ENCODE measurements around the gene COQ2. TPM values are rescaled to one million over a fixed set of nuclear protein-coding genes. Genes with fewer than 3 reads are reported as not detected.

The COQ2 gene
- total and polyA plus RNA-seq, 2 of the 13 experiments (the other 11 are each of a cell fraction or from before 2014, with no cell fraction given), result 10.1 to 17.3 TPM

DNA sequence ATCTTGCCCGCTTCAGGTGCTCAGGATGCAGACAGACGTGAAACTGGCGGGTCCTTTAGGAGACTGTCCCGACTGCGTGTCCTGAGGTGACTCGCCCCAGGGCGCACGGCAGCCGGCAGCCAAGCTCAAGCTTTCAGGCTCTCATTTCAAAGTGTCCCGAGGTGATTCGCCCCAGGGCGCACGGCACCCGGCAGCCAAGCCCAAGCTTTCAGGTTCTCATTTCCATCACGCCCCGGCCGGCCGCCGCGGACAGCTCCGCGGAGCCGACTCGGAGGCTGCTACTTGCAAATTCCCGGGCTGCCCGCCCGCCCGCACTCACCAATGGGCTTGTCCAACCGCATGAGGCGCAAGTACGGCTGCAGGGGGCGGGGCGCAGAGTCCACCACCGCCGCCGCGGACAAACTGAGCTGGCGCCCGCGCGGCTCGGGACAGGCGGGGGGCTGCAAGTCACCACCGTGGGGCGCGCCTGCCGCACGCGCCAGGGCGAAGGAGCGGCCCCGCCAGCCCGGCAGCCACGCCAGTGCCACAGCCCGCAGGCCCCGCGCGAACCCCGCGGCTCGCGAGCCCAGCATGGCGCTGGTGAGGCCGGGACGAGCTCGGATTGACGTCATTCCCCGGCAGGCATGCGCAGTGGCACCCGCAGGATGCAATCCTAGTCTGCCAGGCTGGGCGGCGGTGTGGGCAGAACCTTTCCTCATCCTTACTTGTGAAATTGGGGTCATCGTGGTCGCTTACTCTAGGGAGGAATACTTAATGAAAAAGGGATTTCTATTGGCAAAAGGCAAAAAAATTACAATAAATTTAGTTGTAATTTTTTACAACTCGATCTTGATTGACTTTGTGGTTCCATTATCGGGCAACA is at the start of gene COQ2 (continued):
- TF ChIP-seq, protein P1, sequence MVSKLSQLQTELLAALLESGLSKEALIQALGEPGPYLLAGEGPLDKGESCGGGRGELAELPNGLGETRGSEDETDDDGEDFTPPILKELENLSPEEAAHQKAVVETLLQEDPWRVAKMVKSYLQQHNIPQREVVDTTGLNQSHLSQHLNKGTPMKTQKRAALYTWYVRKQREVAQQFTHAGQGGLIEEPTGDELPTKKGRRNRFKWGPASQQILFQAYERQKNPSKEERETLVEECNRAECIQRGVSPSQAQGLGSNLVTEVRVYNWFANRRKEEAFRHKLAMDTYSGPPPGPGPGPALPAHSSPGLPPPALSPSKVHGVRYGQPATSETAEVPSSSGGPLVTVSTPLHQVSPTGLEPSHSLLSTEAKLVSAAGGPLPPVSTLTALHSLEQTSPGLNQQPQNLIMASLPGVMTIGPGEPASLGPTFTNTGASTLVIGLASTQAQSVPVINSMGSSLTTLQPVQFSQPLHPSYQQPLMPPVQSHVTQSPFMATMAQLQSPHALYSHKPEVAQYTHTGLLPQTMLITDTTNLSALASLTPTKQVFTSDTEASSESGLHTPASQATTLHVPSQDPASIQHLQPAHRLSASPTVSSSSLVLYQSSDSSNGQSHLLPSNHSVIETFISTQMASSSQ (IDR thresholded peaks at IDR 0.05; ENCODE audit: low read depth), result no peak
- TF ChIP-seq, protein P1 (CRISPR knock-in tag; IDR thresholded peaks at IDR 0.05; ENCODE audit: borderline replicate concordance), result 0 out of 2 replicates have a peak, but pooled peaks have one; percentile 36
- no peak for TF ChIP-seq SRSF9 (IDR thresholded peaks at IDR 0.05; ENCODE audit: borderline replicate concordance, insufficient read depth, low read depth, low read length, poor library complexity, severe bottlenecking)
- TF ChIP-seq CC2D1A (CRISPR knock-in tag; IDR thresholded peaks at IDR 0.05), result no peak
- no peak for TF ChIP-seq FOXC1 (CRISPR knock-in tag; IDR thresholded peaks at IDR 0.05; ENCODE audit: borderline replicate concordance)
- no peak for TF ChIP-seq RORA (CRISPR knock-in tag; IDR thresholded peaks at IDR 0.05)
- TF ChIP-seq SSRP1 (CRISPR knock-in tag; IDR thresholded peaks at IDR 0.05), result no peak
- TF ChIP-seq, protein P2, sequence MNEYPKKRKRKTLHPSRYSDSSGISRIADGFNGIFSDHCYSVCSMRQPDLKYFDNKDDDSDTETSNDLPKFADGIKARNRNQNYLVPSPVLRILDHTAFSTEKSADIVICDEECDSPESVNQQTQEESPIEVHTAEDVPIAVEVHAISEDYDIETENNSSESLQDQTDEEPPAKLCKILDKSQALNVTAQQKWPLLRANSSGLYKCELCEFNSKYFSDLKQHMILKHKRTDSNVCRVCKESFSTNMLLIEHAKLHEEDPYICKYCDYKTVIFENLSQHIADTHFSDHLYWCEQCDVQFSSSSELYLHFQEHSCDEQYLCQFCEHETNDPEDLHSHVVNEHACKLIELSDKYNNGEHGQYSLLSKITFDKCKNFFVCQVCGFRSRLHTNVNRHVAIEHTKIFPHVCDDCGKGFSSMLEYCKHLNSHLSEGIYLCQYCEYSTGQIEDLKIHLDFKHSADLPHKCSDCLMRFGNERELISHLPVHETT (CRISPR knock-in tag; conservative IDR thresholded peaks at IDR 0.05), result 0 out of 2 replicates have a peak, but pooled peaks have one; percentile 43
- TF ChIP-seq, protein P3, sequence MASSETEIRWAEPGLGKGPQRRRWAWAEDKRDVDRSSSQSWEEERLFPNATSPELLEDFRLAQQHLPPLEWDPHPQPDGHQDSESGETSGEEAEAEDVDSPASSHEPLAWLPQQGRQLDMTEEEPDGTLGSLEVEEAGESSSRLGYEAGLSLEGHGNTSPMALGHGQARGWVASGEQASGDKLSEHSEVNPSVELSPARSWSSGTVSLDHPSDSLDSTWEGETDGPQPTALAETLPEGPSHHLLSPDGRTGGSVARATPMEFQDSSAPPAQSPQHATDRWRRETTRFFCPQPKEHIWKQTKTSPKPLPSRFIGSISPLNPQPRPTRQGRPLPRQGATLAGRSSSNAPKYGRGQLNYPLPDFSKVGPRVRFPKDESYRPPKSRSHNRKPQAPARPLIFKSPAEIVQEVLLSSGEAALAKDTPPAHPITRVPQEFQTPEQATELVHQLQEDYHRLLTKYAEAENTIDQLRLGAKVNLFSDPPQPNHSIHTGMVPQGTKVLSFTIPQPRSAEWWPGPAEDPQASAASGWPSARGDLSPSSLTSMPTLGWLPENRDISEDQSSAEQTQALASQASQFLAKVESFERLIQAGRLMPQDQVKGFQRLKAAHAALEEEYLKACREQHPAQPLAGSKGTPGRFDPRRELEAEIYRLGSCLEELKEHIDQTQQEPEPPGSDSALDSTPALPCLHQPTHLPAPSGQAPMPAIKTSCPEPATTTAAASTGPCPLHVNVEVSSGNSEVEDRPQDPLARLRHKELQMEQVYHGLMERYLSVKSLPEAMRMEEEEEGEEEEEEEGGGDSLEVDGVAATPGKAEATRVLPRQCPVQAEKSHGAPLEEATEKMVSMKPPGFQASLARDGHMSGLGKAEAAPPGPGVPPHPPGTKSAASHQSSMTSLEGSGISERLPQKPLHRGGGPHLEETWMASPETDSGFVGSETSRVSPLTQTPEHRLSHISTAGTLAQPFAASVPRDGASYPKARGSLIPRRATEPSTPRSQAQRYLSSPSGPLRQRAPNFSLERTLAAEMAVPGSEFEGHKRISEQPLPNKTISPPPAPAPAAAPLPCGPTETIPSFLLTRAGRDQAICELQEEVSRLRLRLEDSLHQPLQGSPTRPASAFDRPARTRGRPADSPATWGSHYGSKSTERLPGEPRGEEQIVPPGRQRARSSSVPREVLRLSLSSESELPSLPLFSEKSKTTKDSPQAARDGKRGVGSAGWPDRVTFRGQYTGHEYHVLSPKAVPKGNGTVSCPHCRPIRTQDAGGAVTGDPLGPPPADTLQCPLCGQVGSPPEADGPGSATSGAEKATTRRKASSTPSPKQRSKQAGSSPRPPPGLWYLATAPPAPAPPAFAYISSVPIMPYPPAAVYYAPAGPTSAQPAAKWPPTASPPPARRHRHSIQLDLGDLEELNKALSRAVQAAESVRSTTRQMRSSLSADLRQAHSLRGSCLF (CRISPR knock-in tag; IDR thresholded peaks at IDR 0.05; ENCODE audit: borderline replicate concordance), result no peak
- no peak for TF ChIP-seq RBM39 (IDR thresholded peaks at IDR 0.05; ENCODE audit: low read depth, low read length, poor library complexity, severe bottlenecking)
- TF ChIP-seq ZNF343 (CRISPR knock-in tag; IDR thresholded peaks at IDR 0.05), result peak; percentile 90
- TF ChIP-seq PRMT3 (CRISPR knock-in tag; IDR thresholded peaks at IDR 0.05; ENCODE audit: borderline replicate concordance, low read depth), result peak; percentile 87; the same call in 1 of the 2 replicates
- no peak for TF ChIP-seq ZNF850 (CRISPR knock-in tag; conservative IDR thresholded peaks at IDR 0.05)
- TF ChIP-seq GABPA (IDR thresholded peaks at IDR 0.05; ENCODE audit: low read depth, low read length), result no peak
- no peak for TF ChIP-seq GABPA (CRISPR knock-in tag; IDR thresholded peaks at IDR 0.05; ENCODE audit: low read depth)
- peak; percentile 25; the same call in 1 of the 2 replicates for TF ChIP-seq ERF (CRISPR knock-in tag; IDR thresholded peaks at IDR 0.05)
- no peak for TF ChIP-seq ZSCAN30 (CRISPR knock-in tag; IDR thresholded peaks at IDR 0.05)
- no peak; the same call in 1 of the 2 replicates for TF ChIP-seq ZKSCAN1 (IDR thresholded peaks at IDR 0.05; ENCODE audit: low read length)

Measured in HepG2 (cell line).